GM21526 (cell line): Measurements from ENCODE around the gene HOXD1.

Source experiments
- ATAC-seq: cut with Tn5 transposase; IDR thresholded peaks from one replicate; pipeline ENCODE4 v1.9.1; 2021; ENCODE audit warnings: moderate library complexity; ENCODE audit not compliant: unreplicated experiment, low FRiP score

Gene HOXD1

GRCh38 chr2:176164611-176165369 lies 23.7 kb upstream of the HOXD1 start:
- no peak for ATAC-seq

GRCh38 chr2:176165370-176166050 lies 23.0 kb upstream of the HOXD1 start:
- no peak for ATAC-seq

- ATAC-seq: no peak
Measured at GRCh38 chr2:176166272-176166671, 22.2 kb upstream of the HOXD1 start.

- ATAC-seq: no peak
Measured at GRCh38 chr2:176167398-176167797, 21.1 kb upstream of the HOXD1 start.

GRCh38 chr2:176169181-176169580 lies 19.3 kb upstream of the HOXD1 start:
- no peak for ATAC-seq

GRCh38 chr2:176169711-176170110 lies 18.8 kb upstream of the HOXD1 start:
- ATAC-seq: no peak

- ATAC-seq: no peak
Measured at GRCh38 chr2:176170602-176171305, 17.7 kb upstream of the HOXD1 start.

- ATAC-seq: no peak
Measured at GRCh38 chr2:176171351-176172006, 17.0 kb upstream of the HOXD1 start.

- ATAC-seq: no peak
Measured at GRCh38 chr2:176172007-176172894, 16.2 kb upstream of the HOXD1 start.

GRCh38 chr2:176172895-176173566 lies 15.4 kb upstream of the HOXD1 start:
- ATAC-seq: no peak

GRCh38 chr2:176173567-176174381 lies 14.7 kb upstream of the HOXD1 start:
- no peak for ATAC-seq

- no peak for ATAC-seq
Measured at GRCh38 chr2:176174382-176174823, 14.1 kb upstream of the HOXD1 start.

GRCh38 chr2:176174824-176175708 lies 13.4 kb upstream of the HOXD1 start:
- no peak for ATAC-seq

- ATAC-seq: no peak
Measured at GRCh38 chr2:176175709-176176607, 12.5 kb upstream of the HOXD1 start.

GRCh38 chr2:176177580-176178037 lies 10.9 kb upstream of the HOXD1 start:
- no peak for ATAC-seq

GRCh38 chr2:176178038-176178756 lies 10.3 kb upstream of the HOXD1 start:
- no peak for ATAC-seq
